Stimulated activated CD8-positive, alpha-beta memory T cell treated with anti-CD3 and anti-CD28 coated beads, Interleukin-2, amount 100 ng/mL, for 1 hour (primary cell): ENCODE data around the gene GAPT.
A peak's percentile ranks its signal among the peaks of the same experiment; 100 is the strongest.

Source experiments
- DNase-seq, 2 donors: peaks; one replicate each; pipeline ENCODE4 v3.0.0-alpha.2; 2020; ENCODE audit warnings: low read depth in 2 of 2

GAPT gene

DNA sequence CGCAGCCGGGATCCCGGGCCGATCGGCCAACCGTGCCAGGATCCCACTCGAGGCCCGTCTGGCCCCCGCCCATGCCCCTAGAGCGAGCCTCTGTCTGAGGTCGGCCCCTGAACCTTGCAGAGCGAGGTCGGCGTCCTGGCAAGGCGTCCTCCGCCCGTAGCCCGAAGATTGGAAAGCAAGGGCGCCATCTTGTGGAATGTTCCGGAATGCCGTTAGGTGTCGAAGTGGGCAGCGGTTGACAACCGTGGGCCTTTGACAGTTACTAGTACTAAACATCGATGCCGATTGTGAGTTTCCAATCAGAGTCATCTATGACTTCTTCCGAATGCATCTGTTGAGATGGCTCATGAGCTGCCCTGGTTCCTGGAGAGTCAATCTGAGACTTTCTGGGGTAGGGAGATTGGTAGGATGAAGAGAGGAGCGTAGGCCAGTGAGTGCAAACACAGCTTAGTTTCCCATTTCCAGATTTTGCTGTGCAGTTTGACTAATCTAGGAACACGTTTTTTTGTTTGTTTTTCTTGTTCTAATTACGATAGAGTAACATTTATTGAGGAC lies 30.4 kb upstream of the GAPT start:
- peak; percentile 80 to 81 for DNase-seq

DNA sequence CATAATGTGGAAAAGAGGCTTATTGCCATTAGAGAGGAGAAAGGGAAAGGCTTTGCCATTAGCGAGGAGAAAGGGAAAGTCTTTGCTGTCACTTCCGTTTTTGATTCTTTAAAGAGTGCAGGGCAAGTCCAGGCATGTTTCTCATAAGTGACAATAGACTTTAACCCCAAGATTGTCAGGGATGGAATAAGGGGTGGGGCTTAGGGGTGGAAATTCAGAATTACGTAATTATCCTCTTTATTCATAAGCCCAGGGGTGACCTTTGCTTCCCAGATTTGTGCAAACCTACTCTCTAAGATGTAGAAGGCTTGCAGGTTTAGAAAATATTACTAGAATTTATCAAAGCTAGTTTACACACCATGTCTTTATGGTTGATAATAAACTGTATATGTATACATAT lies 29.1 kb upstream of the GAPT start:
- no peak for DNase-seq

DNA sequence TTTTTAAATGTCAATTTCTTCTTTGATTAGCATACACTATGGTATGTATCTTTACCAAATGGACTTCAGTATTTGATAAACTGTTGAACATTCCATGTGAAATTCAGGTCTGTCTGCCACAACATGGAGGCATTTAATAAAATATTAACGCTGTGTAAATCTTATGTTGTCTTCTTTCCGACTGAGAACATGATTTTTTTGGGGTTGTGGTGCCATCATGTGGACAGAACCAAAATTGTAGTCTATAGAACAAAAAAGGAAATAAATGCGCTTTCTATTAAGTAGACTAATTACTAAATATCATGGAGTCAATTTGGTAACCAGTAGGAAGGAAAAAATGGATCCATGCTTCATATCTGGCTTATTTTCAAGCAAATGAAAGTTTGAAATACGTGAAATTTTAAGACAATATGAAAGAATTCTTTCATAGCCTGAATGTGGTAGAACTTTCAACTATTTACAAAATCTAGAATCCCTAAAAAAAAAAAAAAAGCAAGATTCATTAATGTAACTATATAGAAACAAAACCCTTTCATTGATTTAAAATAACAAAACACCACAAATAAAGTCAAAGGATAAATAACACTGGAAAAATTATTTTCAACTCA lies 28.5 kb upstream of the GAPT start:
- no peak for DNase-seq

DNA sequence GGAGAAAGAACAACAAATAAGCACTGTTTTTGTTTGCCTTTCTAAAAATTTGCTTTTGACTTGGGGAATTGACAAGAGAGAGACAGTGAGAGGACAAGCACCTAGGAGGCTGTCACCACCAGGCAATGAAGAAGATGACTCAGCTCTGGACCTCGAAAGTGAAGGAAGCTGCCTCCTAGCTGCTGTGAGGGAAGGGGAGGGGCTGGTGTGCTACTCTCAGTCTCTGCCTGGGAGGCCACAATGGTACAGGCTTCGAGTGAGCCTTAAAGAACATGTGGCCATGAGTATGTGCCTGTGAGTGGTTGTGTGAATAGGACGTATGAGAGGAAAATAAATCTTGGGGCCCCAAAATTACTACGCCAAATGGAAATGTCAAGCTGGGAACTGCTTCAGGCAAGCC lies 24.3 kb upstream of the GAPT start:
- DNase-seq, result no peak

DNA sequence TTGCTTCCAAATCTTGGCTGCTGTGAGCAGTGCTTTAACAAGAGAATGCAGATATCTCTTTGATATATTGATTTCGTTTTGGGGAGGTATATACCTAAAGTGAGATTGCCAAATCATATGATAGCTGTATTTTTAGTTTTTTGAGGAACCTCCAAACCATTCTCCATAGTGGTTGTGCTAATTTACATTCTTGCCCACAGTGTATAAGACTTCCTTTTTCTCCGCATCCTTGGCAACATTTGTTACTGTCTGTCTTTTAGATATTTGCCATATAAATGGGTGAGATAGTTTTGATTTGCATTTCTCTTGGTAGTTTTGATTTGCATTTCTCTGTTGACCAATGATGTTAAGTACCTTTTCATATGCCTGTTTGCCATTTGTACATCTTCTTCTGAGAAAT lies 21.3 kb upstream of the GAPT start:
- DNase-seq, result no peak

DNA sequence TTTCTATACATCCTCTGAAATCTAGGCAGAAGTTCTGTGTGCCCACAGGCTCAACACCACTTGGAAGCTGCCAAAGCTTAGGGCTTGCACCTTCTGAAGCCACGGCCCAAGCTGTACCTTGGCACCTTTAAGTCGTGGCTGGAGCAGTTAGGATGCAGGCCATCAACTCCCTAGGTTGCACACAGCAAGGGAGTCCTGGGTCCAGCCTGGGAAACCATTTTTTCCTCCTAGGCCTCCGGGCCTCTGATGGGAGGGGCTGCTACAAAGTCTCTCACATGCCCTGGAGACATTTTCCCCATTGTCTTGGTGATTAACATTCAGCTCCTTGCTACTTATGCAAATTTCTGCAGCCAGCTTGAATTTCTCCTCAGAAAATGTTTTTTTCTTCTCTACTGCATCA lies 15.8 kb upstream of the GAPT start:
- DNase-seq, result no peak

DNA sequence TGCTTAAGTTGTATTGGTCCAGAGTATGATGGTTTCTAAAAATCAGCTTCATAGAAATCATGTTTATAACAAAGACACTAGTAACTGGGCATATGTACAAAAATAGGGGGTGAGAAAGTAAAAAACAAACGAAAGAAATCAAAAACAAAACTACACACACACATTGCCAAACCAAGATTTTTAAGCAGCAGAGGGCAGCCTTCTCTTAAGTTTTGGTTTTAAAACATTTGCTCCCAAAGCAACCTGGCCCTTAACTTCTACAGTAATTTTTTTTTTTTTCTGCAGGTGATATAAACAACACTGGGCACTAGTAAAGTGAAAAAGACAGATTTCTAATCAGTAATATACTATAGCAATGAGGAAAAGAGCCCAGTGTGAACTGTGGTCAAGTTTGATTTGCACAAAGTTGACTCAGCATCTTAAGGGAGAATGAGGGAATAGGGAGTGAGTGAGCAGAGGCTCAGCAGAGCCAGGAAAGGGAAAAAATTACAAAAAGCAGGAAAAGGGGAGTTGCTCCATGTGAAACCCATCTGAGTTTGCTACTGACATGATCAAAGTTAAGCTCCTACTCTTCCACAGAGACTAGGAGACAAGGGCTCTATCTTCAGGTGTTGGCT lies 13.4 kb upstream of the GAPT start:
- DNase-seq, result no peak

DNA sequence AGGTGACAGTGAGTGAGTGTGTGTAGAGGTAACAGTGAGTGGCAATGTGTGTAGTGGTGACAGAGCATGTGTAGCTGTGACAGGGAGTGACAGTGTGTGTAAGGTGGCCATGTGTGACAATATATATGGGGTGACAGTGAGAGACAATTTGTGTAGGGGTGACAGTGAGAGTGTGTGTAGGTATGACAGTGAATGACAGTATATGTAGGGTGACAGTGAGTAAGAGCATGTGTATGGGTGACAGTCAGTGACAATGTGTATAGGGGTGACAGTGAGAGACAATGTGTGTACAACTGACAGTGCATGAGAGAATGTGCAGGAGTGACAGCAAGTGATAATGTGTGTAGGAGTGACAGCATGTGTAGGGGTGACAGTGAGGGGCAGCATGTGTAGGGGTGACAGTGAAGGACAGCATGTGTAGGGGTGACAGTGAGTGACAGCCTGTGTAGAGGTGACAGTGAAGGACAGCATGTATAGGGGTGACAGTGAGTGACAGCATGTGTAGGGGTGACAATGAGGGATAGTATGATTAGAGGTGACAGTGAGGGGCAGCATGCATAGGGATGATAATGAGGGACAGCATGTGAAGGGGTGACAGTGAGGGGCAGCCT lies 10.1 kb upstream of the GAPT start:
- DNase-seq, result no peak

DNA sequence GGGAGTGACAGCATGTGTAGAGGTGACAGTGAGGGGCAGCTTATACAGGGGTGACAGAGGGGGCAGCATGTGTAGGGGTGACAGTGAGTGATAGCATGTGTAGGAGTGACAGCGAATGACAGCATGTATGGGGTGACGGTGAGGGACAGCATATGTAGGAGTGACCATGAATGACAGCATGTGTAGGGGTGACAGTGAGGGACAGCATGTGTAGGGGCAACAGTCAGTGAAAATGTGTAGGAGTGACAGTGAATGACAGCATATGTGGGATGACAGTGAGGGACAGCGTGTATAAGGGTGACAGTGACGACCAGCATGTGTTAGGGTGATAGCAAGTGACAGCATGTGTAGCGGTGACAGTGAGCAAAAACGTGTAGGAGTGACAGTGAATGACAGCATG lies 9.4 kb upstream of the GAPT start:
- DNase-seq, result no peak

DNA sequence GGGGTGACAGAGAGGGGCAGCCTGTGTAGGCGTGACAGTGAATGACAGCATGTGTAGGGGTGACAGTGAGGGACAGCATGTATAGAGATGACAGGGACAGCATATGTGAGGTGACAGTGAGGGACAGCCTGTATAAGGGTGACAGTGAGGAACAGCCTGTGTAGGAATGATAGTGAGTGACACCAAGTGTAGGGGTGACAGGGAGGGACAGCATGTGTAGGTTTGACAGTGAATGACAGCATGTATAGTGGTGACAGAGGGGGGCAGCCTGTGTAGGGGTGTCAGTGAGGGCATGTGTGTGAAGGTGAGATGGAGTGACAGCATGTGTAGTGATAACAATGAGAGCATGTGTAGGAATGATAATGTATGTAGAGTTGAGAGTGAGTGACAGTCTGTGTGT lies 8.7 kb upstream of the GAPT start:
- DNase-seq, result no peak

DNA sequence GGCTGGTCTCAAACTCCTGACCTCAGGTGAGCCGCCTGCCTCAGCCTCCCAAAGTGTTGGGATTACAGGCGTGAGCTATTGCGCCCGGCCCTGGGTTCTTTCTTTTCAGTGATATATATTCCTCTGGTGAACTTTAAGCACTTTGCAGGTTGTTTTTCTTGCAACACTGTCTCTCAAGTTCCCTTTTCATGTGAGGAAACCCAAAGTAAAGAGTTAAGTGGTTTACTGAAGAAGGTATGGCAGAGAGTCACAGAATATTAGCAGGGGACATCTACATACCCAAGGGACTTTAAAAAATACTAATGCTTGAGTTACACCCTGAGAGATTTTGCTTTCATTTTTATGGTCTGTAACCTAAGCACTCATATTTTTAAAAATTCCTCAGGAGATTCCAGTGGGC lies 6.7 kb upstream of the GAPT start:
- DNase-seq, result no peak

DNA sequence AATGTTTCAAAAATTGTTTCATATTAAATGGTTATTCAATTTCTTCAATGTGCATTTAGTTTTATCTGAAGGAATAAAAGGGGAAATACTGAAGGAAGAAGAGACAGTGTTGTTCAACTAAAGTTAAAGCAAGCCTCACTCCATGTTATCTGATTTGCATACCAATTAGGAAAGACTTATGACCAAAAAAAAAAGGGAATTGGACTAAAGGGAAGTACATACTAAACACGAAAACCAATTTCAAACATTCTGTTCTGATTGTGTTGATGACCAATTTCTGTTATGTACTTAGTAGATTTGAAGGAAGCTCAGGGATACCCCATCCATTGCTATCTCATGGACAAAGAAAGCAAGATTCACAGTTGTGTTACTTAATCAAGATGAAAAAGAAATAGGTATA lies 4.9 kb upstream of the GAPT start:
- no peak for DNase-seq

DNA sequence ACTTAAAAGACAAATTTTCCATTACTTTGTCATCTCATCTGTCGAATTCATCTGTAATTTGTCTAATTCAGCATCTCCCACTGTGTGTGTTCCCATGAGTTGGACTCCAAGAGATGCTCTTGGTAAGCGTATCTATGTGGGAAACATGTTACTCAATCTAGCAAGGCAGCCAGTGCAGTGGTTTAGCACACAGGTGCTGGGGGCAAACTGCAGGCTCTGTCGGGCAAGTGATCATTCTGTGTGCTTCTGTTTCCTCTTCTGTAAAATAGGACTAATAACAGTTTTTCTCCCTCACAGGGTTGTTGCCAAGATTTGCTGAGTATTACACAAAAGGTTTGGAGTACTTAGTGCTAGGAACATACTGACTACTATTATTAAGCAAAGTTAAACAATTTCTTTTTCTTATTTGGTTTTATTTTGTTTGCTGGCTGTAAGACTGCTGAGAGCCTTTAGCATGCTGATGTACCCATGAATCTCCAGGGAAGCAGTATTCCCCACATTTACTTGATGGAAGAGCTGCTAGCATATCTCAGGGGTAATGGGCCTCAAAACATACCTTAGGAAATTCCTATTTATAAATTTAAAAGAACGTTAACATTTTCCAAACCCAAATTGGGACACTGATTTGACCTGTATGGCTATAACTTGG lies 709 bp upstream of the GAPT start:
- DNase-seq, result no peak

DNA sequence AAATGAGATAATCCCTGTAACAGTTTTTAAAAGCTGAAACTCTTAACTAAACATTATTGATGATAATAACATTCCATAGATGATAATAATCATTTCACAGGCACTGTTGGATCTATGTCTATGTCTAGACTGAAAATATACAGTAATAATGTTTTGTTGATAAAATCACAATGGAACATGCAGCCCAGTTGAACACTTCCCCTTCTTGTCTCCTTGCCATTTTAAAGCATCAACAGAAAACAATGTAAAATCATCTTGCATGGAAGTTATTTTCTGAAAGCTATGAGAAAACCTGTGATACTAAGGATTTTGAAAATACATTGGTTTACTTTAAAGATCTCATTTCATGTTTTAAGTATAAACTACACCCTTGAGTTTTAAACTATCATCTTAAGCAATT lies 1.9 kb downstream of the GAPT start:
- DNase-seq, result no peak

DNA sequence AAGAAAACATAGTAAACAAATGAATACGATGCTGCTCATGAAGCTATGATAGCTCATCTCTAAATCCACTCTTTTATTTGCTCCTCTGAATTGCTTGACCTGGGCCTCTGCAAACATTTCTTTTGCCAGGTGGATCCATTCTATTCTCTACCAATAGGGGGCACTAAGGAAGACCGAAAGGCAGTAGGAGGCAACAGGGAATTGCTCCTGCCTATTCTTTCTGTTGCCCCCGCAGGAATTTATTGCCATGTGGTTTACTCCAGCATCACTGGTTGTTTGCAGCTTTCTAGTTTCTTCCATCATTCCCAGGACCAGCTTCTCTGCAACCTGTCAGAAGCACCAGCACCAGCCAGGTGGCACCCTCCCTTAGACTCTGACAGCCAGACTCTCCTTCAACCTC lies 5.3 kb downstream of the GAPT start:
- no peak for DNase-seq

DNA sequence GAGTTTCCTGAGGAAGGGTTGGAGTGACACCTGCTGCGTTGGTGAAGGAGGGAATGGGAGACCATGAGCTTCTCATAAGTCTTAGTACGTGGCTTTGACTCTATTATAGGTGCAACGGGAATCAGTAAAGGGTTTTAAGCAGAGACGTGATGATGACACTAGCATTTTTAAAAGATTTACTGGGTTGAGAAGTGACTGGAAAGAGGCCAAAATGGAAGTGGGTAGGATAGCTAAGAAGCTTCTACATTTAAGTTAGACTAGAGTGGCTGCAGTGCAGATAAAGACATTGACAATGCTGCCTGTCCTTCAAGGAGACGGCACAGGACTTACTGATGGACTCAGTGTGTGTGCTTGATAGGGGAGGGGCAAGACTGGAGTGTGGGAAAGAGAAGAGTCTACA lies 6.2 kb downstream of the GAPT start:
- DNase-seq, result no peak

DNA sequence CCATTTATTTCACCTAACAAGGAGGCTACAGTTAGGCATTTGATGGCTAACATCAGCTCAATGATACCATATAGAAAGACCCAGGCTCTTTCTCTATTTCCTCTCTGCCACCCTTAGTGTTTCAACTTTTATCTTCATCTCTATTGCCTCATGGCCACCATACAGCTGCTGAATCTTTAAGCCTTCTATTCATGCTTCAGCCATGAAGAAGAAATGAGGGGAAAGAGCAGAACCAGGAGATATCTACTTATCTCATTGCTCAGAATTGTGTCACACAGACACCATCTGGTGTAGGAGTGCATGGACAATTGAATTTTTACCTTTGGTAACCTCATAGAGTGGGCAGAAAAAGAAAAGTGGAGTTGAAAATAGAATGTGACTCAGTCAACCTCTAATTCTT lies 6.7 kb downstream of the GAPT start:
- DNase-seq, result no peak

DNA sequence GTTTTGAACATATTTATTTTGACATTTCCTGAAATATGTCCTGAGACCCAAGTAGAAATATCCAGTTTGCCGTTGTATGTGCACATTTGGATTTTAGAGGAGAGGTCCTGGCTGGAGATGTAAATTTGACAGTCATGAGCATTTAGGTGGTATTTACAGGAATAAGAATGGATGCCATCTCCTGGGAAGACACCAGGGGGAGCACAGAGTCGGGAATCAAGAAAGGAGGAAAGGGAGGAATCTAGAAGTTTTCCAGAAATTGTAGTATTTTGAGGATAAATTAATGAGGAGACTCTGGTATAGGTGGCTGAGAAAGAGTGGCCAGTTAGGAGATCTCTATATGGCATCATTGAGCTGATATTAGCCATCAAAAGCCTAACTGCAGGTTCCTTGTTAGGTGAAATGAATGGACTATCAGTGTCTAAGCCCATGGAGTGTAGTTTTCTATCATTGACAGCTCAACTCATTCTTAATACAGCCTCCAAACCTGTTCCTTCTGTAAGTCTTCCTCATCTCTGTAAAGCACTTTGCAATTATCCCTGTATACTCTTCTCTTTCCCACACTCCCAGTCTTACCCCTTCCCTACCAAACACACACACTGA lies 7.2 kb downstream of the GAPT start:
- DNase-seq, result no peak

DNA sequence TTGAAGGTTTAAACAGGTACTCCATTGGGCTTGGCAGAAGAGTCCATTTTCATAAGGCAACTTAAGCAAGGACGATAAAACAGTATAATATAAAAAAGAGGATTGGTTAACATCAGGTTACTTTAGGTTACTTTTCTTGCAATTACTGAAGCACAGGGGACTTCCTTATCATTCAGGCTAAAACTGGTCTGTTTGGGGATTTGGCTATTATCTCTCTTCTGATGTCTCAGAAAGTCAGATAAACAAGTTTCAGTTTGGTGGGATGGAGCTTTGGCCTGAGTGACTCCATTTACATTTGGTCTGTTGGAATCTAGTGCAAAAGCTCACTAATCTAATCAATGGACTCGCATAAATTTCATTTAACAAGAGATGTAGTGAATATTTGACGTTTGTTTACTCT lies 8.0 kb downstream of the GAPT start:
- DNase-seq, result no peak

DNA sequence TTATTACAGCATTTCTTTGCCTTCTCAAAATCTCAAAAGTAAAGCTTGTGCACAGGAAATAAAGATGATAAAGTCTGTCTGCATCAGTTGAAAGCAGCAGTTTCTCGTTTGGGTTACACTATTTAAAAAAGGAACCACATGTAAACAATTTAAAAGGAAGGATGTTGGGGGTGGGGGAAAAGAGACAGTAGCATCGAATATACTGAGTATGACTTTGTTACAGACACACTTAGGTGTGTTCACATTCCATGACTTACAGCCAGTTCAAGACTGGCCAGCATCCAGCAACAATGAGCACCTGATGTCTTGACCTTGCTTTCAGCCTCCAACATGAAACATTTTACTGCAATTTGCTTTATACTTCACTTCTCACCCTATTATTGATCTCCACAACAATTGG lies 8.7 kb downstream of the GAPT start:
- no peak for DNase-seq

DNA sequence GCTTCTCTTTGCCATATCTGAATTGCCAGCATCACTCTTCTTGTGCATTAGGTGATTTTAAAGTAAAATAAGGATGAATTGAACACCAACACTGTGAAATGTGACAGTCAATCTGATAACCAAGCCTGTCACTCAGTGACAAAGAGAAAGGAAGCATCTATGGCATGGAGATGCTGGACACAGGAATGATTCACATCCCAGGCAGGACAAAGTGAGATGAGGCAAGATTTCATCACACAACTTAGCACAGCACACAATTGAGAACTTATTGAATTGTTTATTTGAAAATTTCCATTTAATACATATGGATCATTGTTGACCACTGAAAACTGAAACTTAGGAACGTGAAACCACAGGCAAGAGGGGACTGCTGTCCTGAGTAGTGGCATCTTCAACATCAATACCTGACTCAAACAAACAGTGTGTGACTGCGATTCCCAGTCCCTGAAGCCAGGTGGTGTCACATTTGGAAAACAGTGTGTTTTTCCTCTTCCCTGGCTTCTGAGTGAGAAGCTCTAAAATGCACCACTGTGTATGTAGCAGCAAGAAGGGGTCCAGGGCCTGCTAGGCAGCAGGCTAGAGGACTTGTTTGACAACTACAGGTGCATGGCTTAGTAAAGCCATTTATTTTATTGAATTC lies 10.7 kb downstream of the GAPT start:
- DNase-seq, result no peak

DNA sequence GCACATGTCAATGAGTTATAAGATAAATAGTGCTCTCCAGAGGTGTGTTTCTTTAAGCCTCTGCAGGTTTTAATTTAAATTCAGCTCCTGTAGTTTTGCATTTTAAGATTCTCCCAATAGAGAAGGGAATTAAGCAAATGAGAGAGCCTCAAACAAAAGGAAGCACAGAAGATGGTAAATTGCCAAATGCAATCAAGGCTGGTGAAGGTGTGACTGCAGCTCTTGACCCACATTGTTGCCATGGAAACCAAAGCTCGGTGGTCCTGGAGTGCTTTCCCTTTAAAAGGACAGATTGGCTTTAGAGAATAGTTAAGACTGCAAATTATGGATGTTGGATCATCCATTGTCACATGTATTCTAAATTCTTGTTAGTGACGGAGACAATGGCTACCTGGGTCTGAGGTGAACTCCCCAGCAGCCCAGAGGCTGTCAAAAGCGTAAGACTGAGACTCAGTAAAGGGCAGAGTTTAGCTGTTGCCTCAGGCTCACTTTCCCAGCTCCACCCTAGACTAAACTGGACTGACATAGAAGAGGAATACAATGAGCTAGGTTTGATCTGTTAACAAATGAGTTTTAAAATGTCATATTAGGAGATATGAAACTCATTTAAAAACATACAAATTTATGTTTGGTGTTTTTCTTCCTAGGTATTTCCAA lies 12.3 kb downstream of the GAPT start:
- DNase-seq, result no peak
